Measurements from ENCODE around the gene DKK2. TPM values are rescaled to one million over a fixed set of nuclear protein-coding genes. Genes with fewer than 3 reads are reported as not detected.

Gene DKK2
- total RNA-seq, 3 donors from 2014 or later = 0.36 to 4.3 TPM; not detected in 1

GRCh38 chr4:106893903-106894302 lies 142.2 kb downstream of the DKK2 start:
- no peaks in the 10 kb centered on the region for H3K9me3 ChIP-seq
- TF ChIP-seq CTCF (IDR thresholded peaks at IDR 0.05) = no peak
- H3K4me1 ChIP-seq (ENCODE audit: low read depth) = no peaks in the 10 kb centered on the region
- DNase-seq (no peak), ATAC-seq (no peak)
- H3K4me3 ChIP-seq = no peak overlapping the region
- intact Hi-C loops (cut with DNase I, micrococcal nuclease) = no loop called here
- no peaks in the 10 kb centered on the region for H3K36me3 ChIP-seq (ENCODE audit: low read depth)

DNA sequence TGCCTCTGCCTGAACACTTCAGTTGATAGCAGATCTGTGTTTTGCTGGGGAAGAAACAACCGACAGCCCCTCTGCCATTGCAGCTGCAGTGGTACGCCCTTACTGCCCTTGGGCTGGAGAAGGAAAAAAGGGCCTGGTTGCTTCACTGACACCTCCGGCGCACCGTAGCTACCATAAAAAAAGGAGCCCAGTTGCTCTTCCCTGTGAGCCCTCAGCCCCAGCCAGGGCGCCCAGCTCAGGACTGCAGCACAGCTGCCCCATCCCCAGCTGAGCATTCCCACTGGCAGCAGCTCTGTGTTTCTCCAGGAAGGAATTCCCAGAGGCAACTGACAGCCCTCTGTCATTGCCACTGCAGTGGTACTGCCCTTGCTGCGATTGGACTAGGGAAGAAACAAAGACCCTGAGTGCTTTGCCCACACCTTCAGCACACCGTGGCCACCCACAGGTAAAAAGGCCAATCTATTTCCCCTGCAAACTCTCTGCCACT lies 142.7 kb downstream of the DKK2 start:
- Histone ChIP-seq H3K4me1 (ENCODE audit: low read depth) (no peaks in the 10 kb centered on the region), H3K36me3 (ENCODE audit: low read depth) (no peaks in the 10 kb centered on the region), H3K4me3 (no peak overlapping the region), H3K9me3 (no peaks in the 10 kb centered on the region)
- DNase-seq (no peak), ATAC-seq (no peak)
- TF ChIP-seq CTCF (IDR thresholded peaks at IDR 0.05) = no peak
- intact Hi-C loops (cut with DNase I, micrococcal nuclease) = no loop called here

DNA sequence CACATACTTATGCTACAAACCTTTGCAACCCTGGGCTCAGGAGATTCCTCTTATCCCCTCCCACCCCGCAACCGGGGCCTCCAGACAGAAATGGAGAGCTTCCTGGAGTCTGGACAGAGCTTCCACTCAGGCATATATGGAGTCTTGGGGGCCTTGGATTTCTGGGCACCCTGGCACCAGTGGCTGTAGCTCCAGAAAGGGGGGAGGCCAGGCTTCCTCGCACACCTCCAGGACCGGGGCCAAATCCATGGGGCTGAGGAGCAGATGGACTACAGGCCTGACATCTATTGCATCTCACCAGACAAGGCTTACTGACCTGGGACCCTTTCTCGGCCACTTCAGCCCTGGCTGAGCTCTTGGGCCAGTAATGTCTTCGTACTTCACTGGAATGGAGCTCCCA lies 143.3 kb downstream of the DKK2 start:
- intact Hi-C loops (cut with DNase I, micrococcal nuclease) = no loop called here
- H3K36me3 ChIP-seq (ENCODE audit: low read depth) = no peaks in the 10 kb centered on the region
- no peaks in the 10 kb centered on the region for H3K4me1 ChIP-seq (ENCODE audit: low read depth)
- ATAC-seq (no peak), DNase-seq (peak in 1 of 3 donors; percentile 19)
- H3K9me3 ChIP-seq = no peaks in the 10 kb centered on the region
- no peak overlapping the region for H3K4me3 ChIP-seq
- TF ChIP-seq CTCF (IDR thresholded peaks at IDR 0.05) = no peak

- no peak for TF ChIP-seq CTCF (IDR thresholded peaks at IDR 0.05)
- no peaks in the 10 kb centered on the region for H3K36me3 ChIP-seq (ENCODE audit: low read depth)
- H3K9me3 ChIP-seq = no peaks in the 10 kb centered on the region
- H3K4me3 ChIP-seq = no peak overlapping the region
- DNase-seq (no peak), ATAC-seq (no peak)
- intact Hi-C loops (cut with DNase I, micrococcal nuclease) = no loop called here
- H3K4me1 ChIP-seq (ENCODE audit: low read depth) = no peaks in the 10 kb centered on the region
Measured at GRCh38 chr4:106875340-106875739, 160.8 kb downstream of the DKK2 start.

All from mucosa of descending colon (tissue), 3 donors.